HepG2 (cell line): ENCODE measurements around the gene HOMEZ. TPM values are rescaled to one million over a fixed set of nuclear protein-coding genes. Genes with fewer than 3 reads are reported as not detected.

ENCODE experiments used
- CENPX ChIP-seq: sonication (generic); formaldehyde crosslinking; IDR thresholded peaks from 2 replicates; pipeline ENCODE4 v1.9.0; 2021; ENCODE audit warnings: mild to moderate bottlenecking, missing genetic modification reagents, moderate library complexity
- ESRRA ChIP-seq: sonication (generic); formaldehyde crosslinking; IDR thresholded peaks from 2 replicates; pipeline ENCODE4 v1.5.1; 2020; ENCODE audit warnings: mild to moderate bottlenecking, low read depth, missing genetic modification reagents
- HIVEP1 ChIP-seq: sonication (generic); formaldehyde crosslinking; IDR thresholded peaks from 2 replicates; pipeline ENCODE4 v1.4.0; 2020; ENCODE audit warnings: mild to moderate bottlenecking, missing genetic modification reagents
- HNRNPK ChIP-seq: fragments of 200-400 bp; formaldehyde crosslinking; IDR thresholded peaks from 2 replicates; pipeline ENCODE4 v1.6.1; 2018; ENCODE audit warnings: low read length, low read depth, moderate library complexity, mild to moderate bottlenecking; ENCODE audit not compliant: poor library complexity, severe bottlenecking
- NCOA1 ChIP-seq: sonication (generic); formaldehyde crosslinking; IDR thresholded peaks from 2 replicates; pipeline ENCODE4 v1.9.0; 2021; ENCODE audit warnings: missing genetic modification reagents
- PAWR ChIP-seq: sonication (generic); formaldehyde crosslinking; IDR thresholded peaks from 2 replicates; pipeline ENCODE4 v1.4.0; 2020; ENCODE audit warnings: missing genetic modification reagents, mild to moderate bottlenecking, borderline replicate concordance
- POLR2AphosphoS5 ChIP-seq: IDR thresholded peaks from 2 replicates; pipeline ENCODE4 v1.6.1; 2012; ENCODE audit warnings: low read depth, low read length
- PTBP1 ChIP-seq: fragments of 200-400 bp; formaldehyde crosslinking; IDR thresholded peaks from 2 replicates; pipeline ENCODE4 v1.6.1; 2018; ENCODE audit warnings: low read length, low read depth; ENCODE audit not compliant: poor library complexity, severe bottlenecking
- RBM39 ChIP-seq: fragments of 200-400 bp; formaldehyde crosslinking; IDR thresholded peaks from one replicate; pipeline ENCODE4 v1.6.1; 2018; ENCODE audit warnings: antibody characterized with exemption, mild to moderate bottlenecking, low read depth, low read length; ENCODE audit not compliant: poor library complexity, severe bottlenecking
- SKI ChIP-seq: fragments of 450-650 bp; IDR thresholded peaks from one replicate; pipeline ENCODE4 v1.6.1; 2018; ENCODE audit warnings: mild to moderate bottlenecking; ENCODE audit not compliant: partially characterized antibody
- TAF1 ChIP-seq: sonication (generic); formaldehyde crosslinking; IDR thresholded peaks from 2 replicates; pipeline ENCODE4 v1.4.0; 2020; ENCODE audit warnings: missing genetic modification reagents
- U2AF1 ChIP-seq: fragments of 200-400 bp; formaldehyde crosslinking; optimal IDR thresholded peaks from 2 replicates; pipeline ENCODE3; 2017; ENCODE audit warnings: mild to moderate bottlenecking, low read depth, low read length
- YY1 ChIP-seq: IDR thresholded peaks from 2 replicates; pipeline ENCODE4 v1.6.1; 2011; ENCODE audit warnings: low read length, low read depth, moderate library complexity, mild to moderate bottlenecking; ENCODE audit not compliant: insufficient read depth, insufficient replicate concordance
- ZNF10 ChIP-seq: sonication (generic); formaldehyde crosslinking; IDR thresholded peaks from 2 replicates; pipeline ENCODE4 v1.4.0; 2020; ENCODE audit warnings: mild to moderate bottlenecking, low read depth, missing genetic modification reagents, borderline replicate concordance
- ZNF567 ChIP-seq: sonication (generic); formaldehyde crosslinking; IDR thresholded peaks from 2 replicates; pipeline ENCODE4 v1.8.1; 2023; ENCODE audit warnings: mild to moderate bottlenecking, missing genetic modification reagents, borderline replicate concordance
- ZNF589 ChIP-seq: sonication (generic); formaldehyde crosslinking; conservative IDR thresholded peaks from 2 replicates; pipeline ENCODE4 v1.8.0; 2022; ENCODE audit warnings: mild to moderate bottlenecking, moderate library complexity, missing genetic modification reagents
- ZNF75D ChIP-seq: sonication (generic); formaldehyde crosslinking; IDR thresholded peaks from 2 replicates; pipeline ENCODE4 v1.8.1; 2023; ENCODE audit warnings: missing genetic modification reagents, mild to moderate bottlenecking, borderline replicate concordance
- ZNF780A ChIP-seq: sonication (generic); formaldehyde crosslinking; IDR thresholded peaks from 2 replicates; pipeline ENCODE4 v1.8.0; 2022; ENCODE audit warnings: mild to moderate bottlenecking, missing genetic modification reagents, moderate library complexity
- polyA plus RNA-seq, 8 experiments: library from polyadenylated mRNA; depleted of rRNA in 3 of 8; stranded (reverse) in 7 of 8; unstranded in 1 of 8; fragments of >200 nt; fragmentation: Illumina TruSeq in 4 of 8; extraction: Trizol in 4 of 8; gene quantifications; 2 replicates each; pipeline versions ENCODE4 v1.2.1 to v1.2.3, GENCODE V29; 2011 to 2016; ENCODE audit warnings: low read depth in 4 of 8, missing spikeins in 1 of 8, mixed read lengths in 1 of 8; ENCODE audit not compliant: insufficient read depth in 1 of 8
- total RNA-seq, 5 experiments: library from RNA; depleted of rRNA; stranded (reverse); fragments of >200 nt; fragmentation: Illumina TruSeq; extraction: Trizol; gene quantifications; 2 replicates each; pipeline ENCODE4 v1.2.3, GENCODE V29; 2016; ENCODE audit warnings: low read depth in 1 of 5
- TF ChIP-seq, protein P1 (sequence below): sonication (generic); formaldehyde crosslinking; IDR thresholded peaks from 2 replicates; pipeline ENCODE4 v1.5.1; 2020; ENCODE audit warnings: missing genetic modification reagents, mild to moderate bottlenecking, borderline replicate concordance
- TF ChIP-seq, protein P2 (sequence below): sonication (generic); formaldehyde crosslinking; IDR thresholded peaks from 2 replicates; pipeline ENCODE4 v1.8.0; 2022; ENCODE audit warnings: mild to moderate bottlenecking, missing genetic modification reagents, moderate library complexity
- TF ChIP-seq, protein P3 (sequence below): sonication (generic); formaldehyde crosslinking; IDR thresholded peaks from 2 replicates; pipeline ENCODE4 v1.9.0; 2021; ENCODE audit warnings: missing genetic modification reagents, mild to moderate bottlenecking, borderline replicate concordance
- TF ChIP-seq, protein P4 (sequence below): sonication (generic); formaldehyde crosslinking; conservative IDR thresholded peaks from 2 replicates; pipeline ENCODE4 v1.4.0; 2020; ENCODE audit warnings: missing genetic modification reagents

HOMEZ gene
- total and polyA plus RNA-seq, 2 of the 13 experiments (the other 11 are each of a cell fraction or from before 2014, with no cell fraction given): 14.5 to 31.8 TPM

DNA sequence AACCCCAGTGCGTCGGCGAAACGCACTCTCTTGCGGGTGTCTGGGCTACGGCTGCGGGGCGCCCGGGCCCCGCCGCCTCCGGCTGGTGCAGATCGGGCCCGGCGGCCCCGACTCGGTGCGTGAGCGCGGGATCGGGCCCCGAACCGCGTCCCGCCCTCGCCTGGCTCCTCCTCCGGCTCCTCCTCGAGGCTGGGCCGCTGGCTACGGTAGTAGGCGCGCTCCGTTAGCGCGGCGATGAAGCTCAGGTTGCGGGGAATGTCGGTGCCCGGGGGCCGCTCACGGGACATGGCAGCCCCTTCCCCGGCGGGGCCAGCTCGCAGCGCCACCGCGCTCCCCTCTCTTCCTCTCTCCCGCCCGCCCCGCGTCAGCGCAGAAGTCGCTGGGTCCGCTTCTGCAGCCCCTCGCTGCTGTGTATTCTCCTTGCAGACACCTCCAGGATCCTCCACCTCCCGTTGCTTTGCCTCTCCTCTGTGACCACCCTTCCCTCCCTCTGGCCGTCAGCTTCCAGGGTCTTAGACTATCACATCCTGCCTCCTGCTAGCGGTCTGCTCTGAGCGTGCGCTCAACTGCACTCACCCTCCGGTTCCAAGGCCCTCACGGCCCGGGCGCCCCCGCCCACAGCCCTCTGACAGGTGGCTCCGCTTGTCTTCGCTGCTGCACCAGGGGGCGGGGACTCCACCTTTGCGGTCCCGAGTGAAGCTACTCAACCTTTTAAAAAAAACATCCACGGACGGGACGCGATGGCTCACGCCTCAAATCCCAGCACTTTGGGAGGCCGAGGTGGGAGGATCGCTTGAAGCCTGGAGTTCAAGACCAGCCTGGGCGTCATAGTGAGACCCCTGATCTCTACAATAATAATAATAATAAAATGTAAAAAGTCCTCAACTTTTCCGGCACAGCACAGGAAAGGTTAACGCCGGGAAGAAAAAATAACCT lies 16.6 kb upstream of the HOMEZ start, which contains the start of gene PPP1R3E (continued):
- TF ChIP-seq, protein P1, sequence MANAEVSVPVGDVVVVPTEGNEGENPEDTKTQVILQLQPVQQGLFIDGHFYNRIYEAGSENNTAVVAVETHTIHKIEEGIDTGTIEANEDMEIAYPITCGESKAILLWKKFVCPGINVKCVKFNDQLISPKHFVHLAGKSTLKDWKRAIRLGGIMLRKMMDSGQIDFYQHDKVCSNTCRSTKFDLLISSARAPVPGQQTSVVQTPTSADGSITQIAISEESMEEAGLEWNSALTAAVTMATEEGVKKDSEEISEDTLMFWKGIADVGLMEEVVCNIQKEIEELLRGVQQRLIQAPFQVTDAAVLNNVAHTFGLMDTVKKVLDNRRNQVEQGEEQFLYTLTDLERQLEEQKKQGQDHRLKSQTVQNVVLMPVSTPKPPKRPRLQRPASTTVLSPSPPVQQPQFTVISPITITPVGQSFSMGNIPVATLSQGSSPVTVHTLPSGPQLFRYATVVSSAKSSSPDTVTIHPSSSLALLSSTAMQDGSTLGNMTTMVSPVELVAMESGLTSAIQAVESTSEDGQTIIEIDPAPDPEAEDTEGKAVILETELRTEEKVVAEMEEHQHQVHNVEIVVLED (CRISPR knock-in tag): peak; percentile 31; the same call in 1 of the 2 replicates
- TF ChIP-seq YY1 (no peak), RBM39 (no peak), HNRNPK (no peak), HIVEP1 (peak; percentile 87), ZNF589 (CRISPR knock-in tag) (no peak), ZNF780A (CRISPR knock-in tag) (no peak), ZNF75D (CRISPR knock-in tag) (no peak), CENPX (no peak), U2AF1 (peak; percentile 13), SKI (peak; percentile 28), ZNF10 (CRISPR knock-in tag) (0 out of 2 replicates have a peak, but pooled peaks have one; percentile 51), TAF1 (CRISPR knock-in tag) (peak; percentile 49; the same call in 1 of the 2 replicates), PAWR (no peak), PTBP1 (peak; percentile 1), ZNF567 (CRISPR knock-in tag) (peak; percentile 97), ESRRA (CRISPR knock-in tag) (no peak), POLR2AphosphoS5 (peak; percentile 97), NCOA1 (no peak)
- TF ChIP-seq, protein P2, sequence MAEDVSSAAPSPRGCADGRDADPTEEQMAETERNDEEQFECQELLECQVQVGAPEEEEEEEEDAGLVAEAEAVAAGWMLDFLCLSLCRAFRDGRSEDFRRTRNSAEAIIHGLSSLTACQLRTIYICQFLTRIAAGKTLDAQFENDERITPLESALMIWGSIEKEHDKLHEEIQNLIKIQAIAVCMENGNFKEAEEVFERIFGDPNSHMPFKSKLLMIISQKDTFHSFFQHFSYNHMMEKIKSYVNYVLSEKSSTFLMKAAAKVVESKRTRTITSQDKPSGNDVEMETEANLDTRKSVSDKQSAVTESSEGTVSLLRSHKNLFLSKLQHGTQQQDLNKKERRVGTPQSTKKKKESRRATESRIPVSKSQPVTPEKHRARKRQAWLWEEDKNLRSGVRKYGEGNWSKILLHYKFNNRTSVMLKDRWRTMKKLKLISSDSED (CRISPR knock-in tag): peak; percentile 96
- TF ChIP-seq, protein P3, sequence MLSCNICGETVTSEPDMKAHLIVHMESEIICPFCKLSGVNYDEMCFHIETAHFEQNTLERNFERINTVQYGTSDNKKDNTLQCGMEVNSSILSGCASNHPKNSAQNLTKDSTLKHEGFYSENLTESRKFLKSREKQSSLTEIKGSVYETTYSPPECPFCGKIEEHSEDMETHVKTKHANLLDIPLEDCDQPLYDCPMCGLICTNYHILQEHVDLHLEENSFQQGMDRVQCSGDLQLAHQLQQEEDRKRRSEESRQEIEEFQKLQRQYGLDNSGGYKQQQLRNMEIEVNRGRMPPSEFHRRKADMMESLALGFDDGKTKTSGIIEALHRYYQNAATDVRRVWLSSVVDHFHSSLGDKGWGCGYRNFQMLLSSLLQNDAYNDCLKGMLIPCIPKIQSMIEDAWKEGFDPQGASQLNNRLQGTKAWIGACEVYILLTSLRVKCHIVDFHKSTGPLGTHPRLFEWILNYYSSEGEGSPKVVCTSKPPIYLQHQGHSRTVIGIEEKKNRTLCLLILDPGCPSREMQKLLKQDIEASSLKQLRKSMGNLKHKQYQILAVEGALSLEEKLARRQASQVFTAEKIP (CRISPR knock-in tag): no peak
- TF ChIP-seq, protein P4, sequence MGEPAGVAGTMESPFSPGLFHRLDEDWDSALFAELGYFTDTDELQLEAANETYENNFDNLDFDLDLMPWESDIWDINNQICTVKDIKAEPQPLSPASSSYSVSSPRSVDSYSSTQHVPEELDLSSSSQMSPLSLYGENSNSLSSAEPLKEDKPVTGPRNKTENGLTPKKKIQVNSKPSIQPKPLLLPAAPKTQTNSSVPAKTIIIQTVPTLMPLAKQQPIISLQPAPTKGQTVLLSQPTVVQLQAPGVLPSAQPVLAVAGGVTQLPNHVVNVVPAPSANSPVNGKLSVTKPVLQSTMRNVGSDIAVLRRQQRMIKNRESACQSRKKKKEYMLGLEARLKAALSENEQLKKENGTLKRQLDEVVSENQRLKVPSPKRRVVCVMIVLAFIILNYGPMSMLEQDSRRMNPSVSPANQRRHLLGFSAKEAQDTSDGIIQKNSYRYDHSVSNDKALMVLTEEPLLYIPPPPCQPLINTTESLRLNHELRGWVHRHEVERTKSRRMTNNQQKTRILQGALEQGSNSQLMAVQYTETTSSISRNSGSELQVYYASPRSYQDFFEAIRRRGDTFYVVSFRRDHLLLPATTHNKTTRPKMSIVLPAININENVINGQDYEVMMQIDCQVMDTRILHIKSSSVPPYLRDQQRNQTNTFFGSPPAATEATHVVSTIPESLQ (CRISPR knock-in tag): no peak; the same call in 1 of the 2 replicates
